Ishikawa (cell line): Measurements from ENCODE around the gene PRL.

ENCODE experiments used
- CEBPB ChIP-seq: IDR thresholded peaks from 2 replicates; pipeline ENCODE4 v1.6.1; 2012
- CREB1 ChIP-seq: IDR thresholded peaks from 2 replicates; pipeline ENCODE4 v1.6.1; 2012; ENCODE audit warnings: low read depth
- EGR1 ChIP-seq: IDR thresholded peaks from 2 replicates; pipeline ENCODE4 v1.6.1; 2012
- EP300 ChIP-seq: IDR thresholded peaks from 2 replicates; pipeline ENCODE4 v1.6.1; 2012; ENCODE audit warnings: borderline replicate concordance
- FOXM1 ChIP-seq: IDR thresholded peaks from 2 replicates; pipeline ENCODE4 v1.6.1; 2012; ENCODE audit warnings: low read depth, borderline replicate concordance
- NFIC ChIP-seq: IDR thresholded peaks from 2 replicates; pipeline ENCODE4 v1.6.1; 2012
- RAD21 ChIP-seq: IDR thresholded peaks from 2 replicates; pipeline ENCODE4 v1.6.1; 2012; ENCODE audit warnings: low read depth
- REST ChIP-seq: IDR thresholded peaks from 2 replicates; pipeline ENCODE4 v1.6.1; 2012; ENCODE audit warnings: low read depth, mild to moderate bottlenecking
- TAF1 ChIP-seq: IDR thresholded peaks from 2 replicates; pipeline ENCODE4 v1.6.1; 2012; ENCODE audit warnings: low read depth, mild to moderate bottlenecking
- TCF12 ChIP-seq: IDR thresholded peaks from 2 replicates; pipeline ENCODE4 v1.6.1; 2012; ENCODE audit warnings: low read depth
- TEAD4 ChIP-seq: IDR thresholded peaks from 2 replicates; pipeline ENCODE4 v1.6.1; 2012
- YY1 ChIP-seq: IDR thresholded peaks from 2 replicates; pipeline ENCODE4 v1.6.1; 2012; ENCODE audit warnings: low read depth
- ZBTB7A ChIP-seq: IDR thresholded peaks from 2 replicates; pipeline ENCODE4 v1.6.1; 2012; ENCODE audit warnings: low read depth
- TF ChIP-seq, protein P1 (sequence below): IDR thresholded peaks from 2 replicates; pipeline ENCODE4 v1.6.1; 2012
- TF ChIP-seq, protein P2 (sequence below): IDR thresholded peaks from 2 replicates; pipeline ENCODE4 v1.6.1; 2012

Gene PRL

DNA sequence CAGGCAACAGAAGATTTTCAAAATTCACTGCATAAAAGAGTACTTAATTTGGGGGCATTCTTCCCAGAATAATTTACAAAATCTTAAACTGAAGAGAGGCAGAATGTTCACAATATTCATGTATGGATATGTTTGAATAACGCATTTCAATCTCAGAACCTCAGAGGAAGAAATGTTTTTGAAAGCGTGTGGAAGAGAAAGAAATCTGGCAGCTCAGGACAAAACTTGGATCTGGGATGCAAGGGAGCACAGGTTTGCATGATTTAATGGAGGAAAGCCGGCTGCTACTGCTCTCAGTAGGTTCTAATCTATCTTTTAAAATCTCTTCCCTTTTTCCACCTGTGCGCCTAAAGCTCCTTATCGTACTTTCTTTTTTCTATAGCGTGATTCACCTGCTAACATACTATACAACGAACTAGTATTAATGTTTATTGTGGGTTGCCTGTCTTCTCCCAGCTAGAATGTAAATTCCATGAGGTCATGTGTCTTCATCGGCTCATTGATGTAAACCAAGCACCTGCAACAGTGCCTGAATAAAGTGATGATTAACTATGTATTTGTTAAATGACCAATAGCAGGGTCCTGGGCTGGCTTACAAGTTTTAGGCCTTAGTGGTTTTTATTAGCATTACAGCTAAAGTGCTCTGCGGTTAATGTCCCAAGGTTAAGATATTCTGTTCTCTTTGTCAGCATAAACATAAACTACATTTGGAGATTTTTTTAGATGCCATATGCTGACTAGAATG is 15.3 kb downstream of the PRL start:
- TF ChIP-seq CEBPB: no peak
- no peak for TF ChIP-seq RAD21
- TF ChIP-seq, protein P1, sequence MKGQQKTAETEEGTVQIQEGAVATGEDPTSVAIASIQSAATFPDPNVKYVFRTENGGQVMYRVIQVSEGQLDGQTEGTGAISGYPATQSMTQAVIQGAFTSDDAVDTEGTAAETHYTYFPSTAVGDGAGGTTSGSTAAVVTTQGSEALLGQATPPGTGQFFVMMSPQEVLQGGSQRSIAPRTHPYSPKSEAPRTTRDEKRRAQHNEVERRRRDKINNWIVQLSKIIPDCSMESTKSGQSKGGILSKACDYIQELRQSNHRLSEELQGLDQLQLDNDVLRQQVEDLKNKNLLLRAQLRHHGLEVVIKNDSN: no peak
- TF ChIP-seq FOXM1: no peak
- TF ChIP-seq, protein P2, sequence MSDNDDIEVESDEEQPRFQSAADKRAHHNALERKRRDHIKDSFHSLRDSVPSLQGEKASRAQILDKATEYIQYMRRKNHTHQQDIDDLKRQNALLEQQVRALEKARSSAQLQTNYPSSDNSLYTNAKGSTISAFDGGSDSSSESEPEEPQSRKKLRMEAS: no peak
- no peak for TF ChIP-seq ZBTB7A
- no peak for TF ChIP-seq TCF12
- TF ChIP-seq TEAD4: no peak
- TF ChIP-seq NFIC: no peak
- TF ChIP-seq EP300: no peak
- TF ChIP-seq EGR1: no peak
- no peak for TF ChIP-seq REST
- no peak for TF ChIP-seq CREB1

- TF ChIP-seq ZBTB7A: no peak
These were observed 17.4 kb downstream of the PRL start for GRCh38 chr6:22279427-22279826.

GRCh38 chr6:22271081-22271480 is 25.8 kb downstream of the PRL start:
- TF ChIP-seq TCF12: no peak
- no peak for TF ChIP-seq RAD21
- TF ChIP-seq FOXM1: no peak
- no peak for TF ChIP-seq TEAD4
- no peak for TF ChIP-seq EGR1
- TF ChIP-seq CEBPB: no peak
- no peak for TF ChIP-seq NFIC

DNA sequence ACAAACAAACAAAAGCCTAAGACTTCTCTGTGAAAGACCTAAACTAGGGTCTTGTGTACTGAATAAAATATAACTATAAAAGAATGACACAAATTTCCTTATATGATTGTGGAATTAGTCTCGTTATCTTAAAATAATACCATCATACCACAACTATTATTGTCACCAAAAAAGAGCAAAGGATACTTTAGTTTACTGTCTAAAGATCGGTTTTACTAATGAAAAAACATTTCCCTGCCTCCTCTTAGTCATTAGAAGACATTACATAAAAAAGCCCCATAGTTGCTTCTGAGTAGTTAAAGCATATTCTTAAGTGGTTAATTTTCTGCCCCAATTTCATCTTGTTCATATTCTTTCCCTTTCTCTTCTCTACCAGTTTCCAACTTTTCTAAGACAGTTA is 33.1 kb downstream of the PRL start:
- TF ChIP-seq, protein P2: no peak
- no peak for TF ChIP-seq TAF1
- TF ChIP-seq CREB1: no peak
- no peak for TF ChIP-seq NFIC
- TF ChIP-seq, protein P1: no peak
- TF ChIP-seq TCF12: no peak
- TF ChIP-seq YY1: no peak
- TF ChIP-seq ZBTB7A: no peak
- TF ChIP-seq EGR1: no peak
- TF ChIP-seq CEBPB: no peak
- no peak for TF ChIP-seq TEAD4
- no peak for TF ChIP-seq REST
- TF ChIP-seq FOXM1: no peak
- TF ChIP-seq RAD21: no peak
- no peak for TF ChIP-seq EP300

DNA sequence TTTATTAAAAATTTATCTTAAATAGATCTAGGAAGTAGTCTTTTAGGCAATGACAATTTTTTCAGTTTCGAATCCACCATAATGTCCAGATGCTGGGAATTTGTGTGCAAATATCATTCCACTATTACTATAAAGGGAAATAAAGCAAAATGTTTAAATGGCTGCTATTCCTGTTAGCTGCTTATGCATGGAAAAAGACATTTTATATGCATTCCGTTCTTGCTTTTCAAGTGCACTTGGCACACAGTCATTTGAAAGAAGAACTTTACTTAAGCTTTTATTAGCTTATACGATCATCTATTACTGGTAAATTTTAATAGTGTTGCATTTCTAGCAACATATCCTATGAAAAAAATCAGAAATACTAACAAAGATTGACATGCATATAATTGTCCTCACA is 42.0 kb downstream of the PRL start:
- TF ChIP-seq CEBPB: no peak
- no peak for TF ChIP-seq TCF12
- TF ChIP-seq REST: no peak
- no peak for TF ChIP-seq TEAD4
- TF ChIP-seq RAD21: no peak
- TF ChIP-seq TAF1: no peak
- no peak for TF ChIP-seq FOXM1
- no peak for TF ChIP-seq EGR1
- TF ChIP-seq NFIC: no peak
- no peak for TF ChIP-seq EP300
- no peak for TF ChIP-seq YY1
